ENCODE data around the gene ECSIT.
"Not testable (repeated sequence)": the region's sequence is repeated elsewhere in the genome, so short reads cannot be mapped to it uniquely, and the experiment has no call there.

The ECSIT gene

DNA sequence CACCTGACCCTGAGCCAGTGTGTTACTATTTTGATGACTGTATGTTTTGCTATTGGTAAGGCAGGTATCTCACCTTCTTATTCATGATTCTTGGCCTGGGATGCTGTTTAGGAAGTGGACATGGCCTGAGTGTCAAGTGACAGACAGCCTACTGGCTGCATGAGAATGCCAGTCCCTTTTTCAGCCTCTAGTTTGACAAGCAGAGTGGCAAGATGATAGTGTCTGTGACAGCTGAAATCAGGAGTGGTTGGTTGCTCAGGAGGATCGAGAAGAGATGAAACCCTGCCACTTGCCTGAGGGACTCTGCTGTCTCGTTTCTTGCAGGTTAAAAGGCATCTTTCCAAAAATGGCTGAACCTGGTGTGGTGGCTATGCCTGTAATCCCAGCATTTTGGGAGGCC lies 37.2 kb upstream of the ECSIT start:
- TF ChIP-seq, protein P1, sequence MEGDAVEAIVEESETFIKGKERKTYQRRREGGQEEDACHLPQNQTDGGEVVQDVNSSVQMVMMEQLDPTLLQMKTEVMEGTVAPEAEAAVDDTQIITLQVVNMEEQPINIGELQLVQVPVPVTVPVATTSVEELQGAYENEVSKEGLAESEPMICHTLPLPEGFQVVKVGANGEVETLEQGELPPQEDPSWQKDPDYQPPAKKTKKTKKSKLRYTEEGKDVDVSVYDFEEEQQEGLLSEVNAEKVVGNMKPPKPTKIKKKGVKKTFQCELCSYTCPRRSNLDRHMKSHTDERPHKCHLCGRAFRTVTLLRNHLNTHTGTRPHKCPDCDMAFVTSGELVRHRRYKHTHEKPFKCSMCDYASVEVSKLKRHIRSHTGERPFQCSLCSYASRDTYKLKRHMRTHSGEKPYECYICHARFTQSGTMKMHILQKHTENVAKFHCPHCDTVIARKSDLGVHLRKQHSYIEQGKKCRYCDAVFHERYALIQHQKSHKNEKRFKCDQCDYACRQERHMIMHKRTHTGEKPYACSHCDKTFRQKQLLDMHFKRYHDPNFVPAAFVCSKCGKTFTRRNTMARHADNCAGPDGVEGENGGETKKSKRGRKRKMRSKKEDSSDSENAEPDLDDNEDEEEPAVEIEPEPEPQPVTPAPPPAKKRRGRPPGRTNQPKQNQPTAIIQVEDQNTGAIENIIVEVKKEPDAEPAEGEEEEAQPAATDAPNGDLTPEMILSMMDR (conservative IDR thresholded peaks at IDR 0.05; ENCODE audit: control insufficient read depth, insufficient read depth, low read depth, low read length), result no peak
- DNase-seq (ENCODE audit: low read depth), result no peak
- H3K4me3 ChIP-seq (ENCODE audit: control insufficient read depth, low read depth, low read length), result no peak overlapping the region

DNA sequence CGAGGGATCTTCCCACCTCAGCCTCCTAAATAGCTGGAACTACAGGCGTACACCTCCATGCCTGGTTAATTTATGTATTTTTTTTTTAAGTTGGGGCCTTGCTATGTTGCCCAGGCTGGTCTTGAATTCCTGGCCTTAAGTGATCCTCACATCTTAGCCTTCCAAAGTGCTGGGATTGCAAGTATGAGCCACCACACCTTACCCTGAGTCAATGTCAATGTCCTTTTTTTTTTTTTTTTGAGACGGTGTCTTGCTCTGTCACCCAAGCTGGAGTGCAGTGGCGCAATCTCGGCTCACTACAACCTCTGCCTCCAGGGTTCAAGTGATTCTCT lies 36.7 kb upstream of the ECSIT start:
- DNase-seq (ENCODE audit: low read depth); H3K4me3 ChIP-seq (ENCODE audit: control insufficient read depth, low read depth, low read length): not testable (repeated sequence)

DNA sequence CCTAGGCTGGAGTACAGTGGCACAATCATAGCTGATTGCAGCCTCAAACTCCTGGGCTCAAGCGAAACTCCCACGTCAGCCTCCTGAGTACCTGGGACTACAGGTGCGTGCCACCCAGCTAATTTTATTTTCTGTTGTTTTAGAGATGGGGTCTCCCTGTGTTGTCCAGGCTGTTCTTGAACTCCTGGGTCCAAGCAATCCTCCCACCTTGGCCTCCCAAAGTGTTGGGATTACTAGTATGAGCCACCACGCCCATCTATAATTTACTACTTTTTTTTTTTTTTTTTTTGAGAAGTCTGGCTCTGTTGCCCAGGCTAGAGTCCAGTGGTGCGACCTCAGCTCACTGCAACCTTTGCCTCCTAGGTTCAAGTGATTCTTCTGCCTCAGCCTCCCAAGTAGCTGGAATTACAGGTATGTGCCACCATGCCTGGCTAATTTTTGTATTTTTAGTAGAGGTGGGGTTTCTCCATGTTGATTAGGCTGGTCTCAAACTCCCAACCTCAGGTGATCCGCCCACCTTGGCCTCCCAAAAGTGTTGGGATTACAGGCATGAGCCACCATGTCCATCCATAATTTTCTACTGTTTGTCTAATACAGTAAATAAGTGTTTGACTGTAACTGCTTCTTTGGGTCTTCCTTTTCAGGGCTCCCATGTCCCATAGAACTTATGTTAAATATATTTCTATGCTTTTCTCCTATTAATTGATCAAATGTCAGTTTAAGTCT lies 35.3 kb upstream of the ECSIT start:
- not testable (repeated sequence) for DNase-seq (ENCODE audit: low read depth); H3K4me3 ChIP-seq (ENCODE audit: control insufficient read depth, low read depth, low read length)

DNA sequence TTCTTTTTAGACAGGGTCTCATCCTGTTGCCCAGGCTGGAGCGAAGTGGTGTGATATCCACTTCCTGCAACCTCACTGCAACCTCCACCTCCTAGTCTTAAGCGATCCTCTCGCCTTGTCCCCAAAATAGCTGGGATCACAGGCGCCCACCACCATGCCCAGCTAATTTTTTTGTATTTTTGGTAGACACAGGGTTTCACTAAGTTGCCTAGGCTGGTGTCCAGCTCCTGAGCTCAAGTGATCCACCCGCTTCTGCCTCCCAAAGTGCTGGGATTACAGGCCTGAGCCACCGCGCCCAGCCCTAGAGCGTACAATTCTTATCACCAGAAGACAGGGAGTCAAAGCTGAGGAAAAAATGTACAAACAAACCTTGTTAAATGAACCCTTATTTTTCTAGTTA lies 34.6 kb upstream of the ECSIT start:
- DNase-seq (ENCODE audit: low read depth), result no peak
- no peak overlapping the region for H3K4me3 ChIP-seq (ENCODE audit: control insufficient read depth, low read depth, low read length)
- TF ChIP-seq, protein P1 (conservative IDR thresholded peaks at IDR 0.05; ENCODE audit: control insufficient read depth, insufficient read depth, low read depth, low read length), result no peak

DNA sequence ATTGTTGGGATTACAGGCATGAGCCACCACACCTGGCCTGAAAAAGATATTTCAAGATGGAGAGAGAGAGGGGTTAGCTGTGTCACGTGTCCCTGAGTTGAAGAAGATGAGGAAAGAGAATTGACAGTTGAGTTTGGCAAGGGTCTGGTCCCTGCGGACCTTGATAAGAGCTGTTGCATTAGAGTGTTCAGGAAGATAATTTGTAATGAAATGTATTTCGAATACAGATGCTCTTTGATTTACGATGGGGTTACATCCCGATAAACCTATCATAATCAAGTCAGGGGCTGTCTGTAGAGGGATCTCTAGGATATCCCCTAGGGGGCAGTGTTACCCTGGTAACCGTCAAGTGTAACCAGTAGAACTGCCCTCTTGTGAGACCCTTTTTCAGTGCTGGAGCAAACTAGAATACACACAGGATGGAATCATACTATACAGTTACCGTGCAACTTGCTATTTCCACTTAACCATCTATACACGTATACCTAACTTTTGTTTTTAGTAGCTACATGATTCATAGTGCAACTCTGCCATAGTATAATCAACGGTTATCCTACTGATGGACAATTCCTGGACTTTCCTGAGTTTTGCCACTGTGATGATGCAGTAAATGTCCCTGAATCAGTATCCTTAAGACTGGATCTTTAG lies 31.6 kb upstream of the ECSIT start:
- no peak overlapping the region for H3K4me3 ChIP-seq (ENCODE audit: control insufficient read depth, low read depth, low read length)
- DNase-seq (ENCODE audit: low read depth), result peak; percentile 81
- TF ChIP-seq, protein P1 (conservative IDR thresholded peaks at IDR 0.05; ENCODE audit: control insufficient read depth, insufficient read depth, low read depth, low read length), result peak; percentile 71

DNA sequence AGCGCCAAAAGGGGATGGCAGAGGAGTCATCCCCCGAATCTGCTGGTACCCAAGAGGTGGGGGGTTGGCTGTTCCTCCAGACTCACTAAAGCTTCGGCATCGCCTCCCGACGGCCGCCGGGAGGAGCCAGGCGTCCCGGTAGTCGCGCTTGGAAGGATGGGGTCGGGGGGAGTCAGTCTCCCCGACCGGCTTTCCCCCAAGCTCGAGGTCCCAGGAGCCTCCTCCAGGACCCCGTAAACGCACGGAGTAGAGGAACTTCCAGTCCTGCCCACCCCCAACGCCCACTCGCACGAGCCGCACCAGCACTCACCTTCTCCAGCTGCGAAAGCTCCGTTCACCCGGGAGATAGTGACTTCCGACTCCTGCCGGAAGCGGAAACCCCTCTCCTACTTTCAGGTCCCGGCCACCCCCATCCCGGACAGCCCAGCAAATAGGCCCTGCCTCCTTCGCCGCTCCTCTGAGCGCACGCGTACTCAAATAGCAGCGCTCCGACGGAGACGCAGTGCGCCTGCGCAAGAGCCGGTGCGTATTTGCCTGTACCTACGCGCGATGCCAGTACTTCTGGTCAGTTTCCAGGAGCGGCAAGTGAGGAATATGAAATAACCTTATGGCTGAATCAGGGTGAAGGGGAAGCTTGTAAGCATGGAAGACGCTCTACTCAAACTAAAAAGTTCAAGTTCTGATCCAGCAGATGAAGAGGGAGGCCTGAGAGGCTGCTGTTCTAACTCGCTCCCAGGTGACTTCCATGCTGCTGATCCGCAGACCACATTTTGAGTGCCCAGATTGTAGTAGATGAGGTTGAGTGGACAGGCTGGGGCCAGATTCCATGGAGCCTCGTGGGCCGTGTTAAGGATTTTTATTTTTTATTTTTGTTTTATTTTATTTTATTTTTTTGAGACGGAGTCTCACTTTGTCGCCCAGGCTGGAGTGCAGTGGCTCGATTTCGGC lies 30.2 kb upstream of the ECSIT start, which contains the start of gene ELOF1:
Gene ELOF1, minus strand, starts transcription at position 350 of the 948 bp plus-strand sequence. CDS start 4,883 bp downstream, outside the sequence.
- peak within 1 kb of the TSS; percentile 94 for H3K4me3 ChIP-seq (ENCODE audit: control insufficient read depth, low read depth, low read length)
- TF ChIP-seq, protein P1 (conservative IDR thresholded peaks at IDR 0.05; ENCODE audit: control insufficient read depth, insufficient read depth, low read depth, low read length), result peak; percentile 21
- DNase-seq (ENCODE audit: low read depth), result peak; percentile 97

DNA sequence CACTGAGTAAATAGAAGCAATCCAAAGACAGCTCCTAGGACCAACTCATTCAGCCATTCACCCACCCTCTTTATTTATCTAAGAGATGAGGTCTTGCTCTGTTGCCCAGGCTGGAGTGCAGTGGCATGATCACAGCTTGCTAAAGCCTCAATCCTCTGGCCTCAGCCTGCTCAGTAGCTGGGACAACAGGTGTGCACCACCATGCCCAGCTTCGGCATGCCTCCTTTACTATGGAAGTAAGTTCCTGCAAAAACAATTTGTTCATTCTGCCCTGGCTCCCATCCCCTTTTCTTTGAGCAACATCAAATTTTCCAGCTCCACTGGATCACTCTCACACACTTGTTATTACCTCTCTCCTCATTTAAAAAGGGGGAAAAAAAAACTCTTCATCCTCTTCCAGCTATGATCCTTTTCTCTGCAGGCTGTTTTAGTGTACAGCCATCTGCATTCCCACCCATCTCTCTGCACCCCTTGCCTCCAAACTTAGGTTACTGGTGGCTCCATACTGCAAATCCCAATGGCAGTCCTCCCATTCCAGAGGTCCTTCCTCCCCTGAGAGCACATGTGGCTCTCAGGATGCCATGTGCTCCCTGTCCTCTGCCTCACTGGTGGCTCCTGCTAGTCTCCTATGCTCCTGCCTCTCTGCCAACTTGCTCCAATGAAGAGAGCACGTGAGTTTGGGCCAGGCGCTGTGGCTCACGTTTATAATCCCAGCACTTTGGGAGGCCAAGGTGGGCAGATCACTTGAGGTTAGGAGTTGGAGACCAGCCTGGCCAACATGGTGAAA lies 27.9 kb upstream of the ECSIT start:
- no peak overlapping the region for H3K4me3 ChIP-seq (ENCODE audit: control insufficient read depth, low read depth, low read length)
- TF ChIP-seq, protein P1 (conservative IDR thresholded peaks at IDR 0.05; ENCODE audit: control insufficient read depth, insufficient read depth, low read depth, low read length), result no peak
- no peak for DNase-seq (ENCODE audit: low read depth)
